ENCODE measurements around the gene FBXO27. TPM values are rescaled to one million over a fixed set of nuclear protein-coding genes. Genes with fewer than 3 reads are reported as not detected.

FBXO27 gene
- total RNA-seq, 2 donors from 2014 or later: 2.8 TPM; not detected in 1

Other genes starting within 250 kb of the FBXO27 start
- gene LGALS7B, start 243.3 kb downstream of the FBXO27 start, total RNA-seq: not detected
- 1,000 to 10,000 TPM; 7,382 to 8,588 TPM for gene LGALS4, start 219.6 kb downstream of the FBXO27 start, total RNA-seq
- 100 to 1,000 TPM; 292 to 483 TPM for gene ECH1, start 200.8 kb downstream of the FBXO27 start, total RNA-seq
- 100 to 1,000 TPM; 269 to 281 TPM for gene HNRNPL, start 182.6 kb downstream of the FBXO27 start, total RNA-seq
- gene RINL, start 154.3 kb downstream of the FBXO27 start, total RNA-seq: 1 to 10 TPM; 3.2 to 3.4 TPM
- gene SIRT2, start 132.9 kb downstream of the FBXO27 start, total RNA-seq: 10 to 100 TPM; 32.9 to 39.9 TPM
- gene NFKBIB, start 132.6 kb downstream of the FBXO27 start, total RNA-seq: 10 to 100 TPM; 32.1 to 38.8 TPM
- gene CCER2, start 120.4 kb downstream of the FBXO27 start, total RNA-seq: under 1 TPM in 1 of 2 donors, not detected in 1; 0.55 TPM
- 10 to 100 TPM; 15.4 to 33.3 TPM for gene SARS2, start 101.8 kb downstream of the FBXO27 start, total RNA-seq
- 10 to 100 TPM; 36.3 to 50.4 TPM for gene MRPS12, start 101.6 kb downstream of the FBXO27 start, total RNA-seq
- 1 to 10 TPM; 1.1 to 3.3 TPM for gene FBXO17, start 56.8 kb downstream of the FBXO27 start, total RNA-seq
- not detected for gene ACP7, start 51.8 kb upstream of the FBXO27 start, total RNA-seq
- gene PAK4, start 93.2 kb upstream of the FBXO27 start, total RNA-seq: 10 to 100 TPM; 85.0 to 96.9 TPM
- not detected for gene NCCRP1, start 164.4 kb upstream of the FBXO27 start, total RNA-seq
- not detected for gene SYCN, start 171.7 kb upstream of the FBXO27 start, total RNA-seq
- gene IFNL3, start 212.5 kb upstream of the FBXO27 start, total RNA-seq: not detected
- not detected for gene IFNL4, start 216.3 kb upstream of the FBXO27 start, total RNA-seq
- not detected for gene IFNL2, start 235.8 kb upstream of the FBXO27 start, total RNA-seq

Data from left colon (tissue), 2 donors.